ENCODE measurements around the gene PRRX1.

Gene PRRX1

GRCh38 chr1:170664828-170665612 lies 1.1 kb downstream of the PRRX1 start:
- peak; percentile 42 for DNase-seq

DNA sequence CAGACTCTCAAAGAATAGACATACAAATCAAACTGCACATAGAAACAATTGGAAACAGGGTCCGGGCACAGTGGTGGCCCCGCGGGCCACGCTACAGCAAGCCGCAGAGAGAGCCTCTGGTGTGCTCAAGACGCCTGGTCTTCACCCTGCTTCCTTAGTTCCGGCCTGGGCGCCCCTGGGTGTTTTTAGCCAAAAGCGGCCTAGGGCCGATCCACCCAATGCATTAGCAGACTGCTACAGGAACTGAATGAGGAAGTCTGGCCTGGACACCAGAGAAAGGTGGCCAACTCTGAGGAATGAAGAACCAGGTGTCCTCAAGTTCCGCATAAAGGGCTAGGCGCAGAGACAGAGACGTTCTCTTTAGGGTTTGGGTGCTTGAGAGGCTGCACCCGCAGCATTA lies 1.7 kb downstream of the PRRX1 start:
- peak; percentile 38 for DNase-seq

- DNase-seq: peak; percentile 57
These were observed 2.8 kb downstream of the PRRX1 start for GRCh38 chr1:170666541-170667254.

- peak; percentile 73 for DNase-seq
These were observed 4.5 kb downstream of the PRRX1 start for GRCh38 chr1:170668209-170669106.

DNA sequence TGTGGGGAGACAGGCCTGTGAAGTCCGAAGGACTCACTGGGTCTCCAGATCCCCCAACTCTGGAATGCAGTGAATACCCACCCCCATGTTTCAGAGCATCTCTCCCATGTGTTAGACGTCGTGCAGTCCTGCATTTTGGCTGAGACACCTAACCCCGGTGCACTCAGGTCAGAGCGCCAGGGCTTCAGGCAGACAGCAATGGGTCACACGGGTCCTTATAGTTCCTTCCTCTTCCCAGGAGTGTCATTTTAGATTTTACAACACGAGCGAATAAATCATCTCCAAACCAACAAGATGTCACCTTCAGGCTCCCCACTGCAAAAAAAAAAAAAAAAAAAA lies 5.1 kb downstream of the PRRX1 start:
- no peak for DNase-seq

DNA sequence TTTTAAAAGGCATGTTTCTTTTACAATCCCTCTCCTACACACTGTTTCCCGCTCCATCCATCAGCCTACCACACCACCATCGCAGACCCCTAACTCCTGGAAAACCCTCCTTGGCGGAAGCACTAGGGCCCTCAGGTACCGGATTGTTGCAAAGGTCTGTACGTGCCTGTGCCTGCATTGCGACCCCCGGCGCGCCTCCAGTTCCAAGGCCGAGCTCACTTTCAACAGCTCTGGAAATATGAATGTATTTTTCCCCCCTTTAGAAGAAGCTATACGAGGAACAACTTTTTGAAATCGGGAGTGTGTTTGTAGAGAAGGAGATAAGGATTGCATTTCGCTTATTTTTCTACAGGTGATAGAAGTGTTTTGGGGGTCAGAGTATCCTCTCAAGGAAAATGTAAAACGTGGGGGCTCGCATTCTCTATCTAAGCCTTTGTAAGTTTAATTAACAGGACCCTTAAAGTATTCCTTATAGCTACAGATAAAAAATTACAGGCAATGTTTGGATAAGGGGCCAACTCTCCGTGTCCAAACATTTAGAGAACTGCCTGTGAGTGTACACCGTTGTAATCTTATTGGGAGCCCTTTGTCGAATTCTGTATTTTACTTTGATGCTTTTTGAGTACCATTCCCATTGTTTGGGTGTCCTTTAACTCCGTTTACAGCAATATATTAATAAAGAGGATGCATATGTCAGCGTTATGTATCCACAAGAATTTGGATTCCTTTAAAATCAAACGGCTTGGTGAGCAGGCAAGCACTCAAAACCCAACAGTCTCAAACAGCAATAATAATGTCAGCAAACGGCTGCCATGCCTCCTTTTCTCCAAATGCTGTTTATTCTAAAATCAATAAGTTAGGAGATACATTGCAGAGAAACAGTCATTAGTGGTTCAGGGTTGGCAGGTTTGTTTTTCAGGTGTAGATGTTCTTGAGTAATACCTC lies 5.9 kb downstream of the PRRX1 start:
- DNase-seq: no peak

DNA sequence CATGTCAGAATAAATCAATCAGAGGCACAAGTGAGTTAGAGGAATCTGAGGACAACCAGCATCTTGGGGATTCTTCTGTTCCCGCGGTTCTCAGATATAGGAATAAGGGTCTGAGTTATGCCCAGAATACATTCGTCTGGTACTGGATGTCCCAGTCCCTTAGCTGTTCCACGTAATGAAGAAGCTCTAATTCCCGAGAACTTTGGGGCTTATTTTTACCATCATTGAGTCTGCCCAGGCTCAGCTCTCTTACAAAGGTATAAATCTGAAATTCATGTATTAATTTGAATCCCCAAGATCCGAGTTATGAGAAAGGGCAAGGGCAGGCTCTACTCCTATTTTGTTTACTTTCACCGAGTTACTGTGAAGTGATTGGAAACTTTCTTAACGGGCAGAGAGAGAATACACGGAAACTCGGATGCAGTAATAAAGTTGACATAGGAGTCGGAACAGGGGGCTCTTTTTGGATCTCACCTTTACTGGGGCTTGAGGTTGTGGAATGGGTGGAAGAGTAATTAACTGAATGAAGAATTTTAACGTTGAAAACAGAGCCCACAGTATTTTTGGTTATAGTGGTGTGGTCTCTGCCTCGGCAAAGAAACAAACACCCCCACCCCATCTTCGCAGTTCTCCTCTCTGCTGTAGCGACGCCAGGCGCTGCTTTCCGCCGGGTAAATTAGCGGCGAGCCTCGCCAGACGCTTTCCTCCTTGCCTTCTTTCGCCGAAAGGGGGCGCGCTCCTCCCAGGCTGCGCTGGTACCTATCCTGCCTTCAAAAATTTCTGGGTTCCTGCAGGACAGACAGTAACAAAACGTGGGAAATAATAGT lies 7.1 kb downstream of the PRRX1 start:
- DNase-seq: no peak

DNA sequence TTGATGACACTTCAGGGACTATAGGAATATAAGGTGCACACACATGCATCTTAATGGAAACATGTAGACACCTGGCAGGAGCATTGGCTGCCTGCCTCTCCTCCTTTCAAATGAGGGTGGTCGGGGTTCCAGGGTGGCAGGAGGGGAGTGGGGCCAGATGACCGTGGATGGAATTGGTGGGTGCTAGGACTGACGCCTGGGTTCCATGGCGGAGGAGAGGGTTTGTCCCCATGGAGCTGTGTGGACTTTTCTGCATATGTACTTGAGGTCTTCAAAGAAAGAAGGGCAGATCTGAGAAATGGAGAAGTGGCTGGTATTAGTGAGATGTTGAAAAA lies 7.7 kb downstream of the PRRX1 start:
- DNase-seq: no peak

- DNase-seq: peak; percentile 61
These were observed 8.4 kb downstream of the PRRX1 start for GRCh38 chr1:170672316-170672715.

DNA sequence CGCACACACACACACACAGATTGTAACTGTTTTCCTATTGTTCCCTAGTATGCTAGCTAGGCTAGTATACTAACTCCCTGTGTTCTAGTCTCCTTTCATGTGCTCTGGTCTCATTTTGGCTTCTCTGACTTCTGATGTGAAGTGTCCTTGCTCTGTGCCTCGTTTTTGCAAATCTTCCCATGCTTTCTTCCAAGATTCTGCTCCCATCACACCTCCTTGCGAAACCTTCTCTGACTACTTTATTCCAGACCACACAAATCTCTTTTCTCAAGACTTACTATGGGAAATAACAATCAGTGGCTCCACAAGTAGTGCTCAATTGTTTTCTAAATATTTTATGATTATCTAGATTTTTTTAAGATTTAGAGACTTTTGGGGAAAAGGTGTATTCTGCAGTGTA lies 10.3 kb downstream of the PRRX1 start:
- no peak for DNase-seq

- no peak for DNase-seq
These were observed 11.1 kb downstream of the PRRX1 start for GRCh38 chr1:170674986-170675385.

- DNase-seq: no peak
These were observed 11.9 kb downstream of the PRRX1 start for GRCh38 chr1:170675865-170676264.

- DNase-seq: no peak
These were observed 12.7 kb downstream of the PRRX1 start for GRCh38 chr1:170676628-170677027.

DNA sequence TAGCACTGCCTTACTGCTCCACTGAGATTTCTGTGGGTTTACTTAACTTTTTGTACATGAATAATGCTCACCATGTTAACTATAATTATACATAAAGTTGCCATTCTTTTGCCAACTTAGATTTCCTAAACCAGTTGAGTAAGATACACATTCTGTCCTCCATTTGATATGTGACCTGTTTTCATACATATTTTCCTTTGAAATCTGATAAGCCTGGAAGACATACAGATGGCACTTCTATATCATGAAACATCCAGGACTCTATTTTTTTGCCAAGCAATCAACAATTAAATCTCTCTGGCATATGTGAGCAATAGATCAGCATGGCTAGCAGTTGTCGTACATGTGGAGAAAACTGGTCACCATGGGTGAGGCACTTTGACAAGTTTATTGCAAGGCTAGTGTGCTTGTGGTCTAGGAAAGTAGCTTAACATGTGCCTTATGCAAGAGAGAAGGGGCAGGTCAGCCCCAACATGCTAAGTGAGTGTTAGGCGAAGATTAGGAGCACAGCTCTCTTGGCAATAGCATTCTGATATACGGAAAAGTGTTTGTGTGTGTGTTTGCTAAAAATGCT lies 14.2 kb downstream of the PRRX1 start:
- DNase-seq: peak; percentile 32

DNA sequence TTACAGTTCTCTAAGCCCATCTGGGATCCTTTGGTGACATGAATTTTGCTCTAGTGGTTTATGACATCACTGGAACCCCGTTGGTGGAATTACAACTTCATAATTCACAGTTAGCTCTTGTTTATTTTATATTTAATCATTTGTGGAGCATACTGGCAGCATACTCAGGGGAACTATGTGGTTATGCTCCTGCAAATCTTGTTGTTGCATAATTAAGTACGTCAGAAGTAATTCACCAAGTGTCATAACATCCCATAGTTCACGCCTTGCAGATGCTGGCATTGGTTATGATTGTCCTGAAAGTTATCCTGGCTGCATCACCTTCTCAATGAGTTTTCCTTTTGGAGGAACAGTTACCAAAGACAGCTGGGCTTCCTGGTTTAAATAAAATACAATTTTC lies 16.5 kb downstream of the PRRX1 start:
- DNase-seq: no peak

- DNase-seq: no peak
These were observed 18.2 kb downstream of the PRRX1 start for GRCh38 chr1:170682169-170682568.

DNA sequence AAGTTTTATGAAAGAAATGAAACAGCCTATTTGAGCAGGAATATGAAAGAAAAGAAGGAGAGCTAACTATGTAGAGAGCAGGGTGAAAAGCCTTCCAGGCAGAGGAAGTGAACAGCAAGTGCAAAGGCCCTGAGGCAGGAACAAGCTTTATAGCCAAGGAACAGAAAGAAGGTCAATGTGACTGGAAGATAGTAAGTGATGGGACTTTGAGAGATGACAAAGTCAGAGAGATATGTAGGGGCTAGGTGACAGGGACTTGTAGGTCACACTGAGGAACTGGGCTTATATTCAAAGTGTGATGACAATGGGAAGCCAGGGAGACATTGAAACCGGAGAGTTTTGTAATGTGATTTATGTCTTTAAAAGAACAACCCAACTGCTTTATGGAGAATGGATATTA lies 18.9 kb downstream of the PRRX1 start:
- DNase-seq: no peak

DNA sequence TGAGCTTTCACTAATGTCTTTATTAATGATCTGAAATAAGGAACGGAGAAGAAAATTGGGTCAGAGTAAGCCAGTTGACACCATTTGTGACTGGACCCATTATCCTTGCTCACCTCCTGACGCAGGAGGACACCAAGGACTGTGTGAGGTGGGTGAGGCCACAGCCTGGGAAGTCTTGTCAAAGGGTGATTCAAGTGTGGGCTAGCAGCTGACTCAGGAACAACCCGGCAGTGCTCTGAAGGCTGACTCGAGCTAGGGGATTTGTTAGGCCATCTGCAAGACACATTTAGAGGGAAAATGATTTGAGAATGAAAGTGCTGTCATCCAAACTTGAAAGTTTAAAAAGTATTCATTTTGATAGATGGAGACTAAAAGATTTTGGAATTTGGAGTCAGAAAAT lies 21.2 kb downstream of the PRRX1 start:
- no peak for DNase-seq

DNA sequence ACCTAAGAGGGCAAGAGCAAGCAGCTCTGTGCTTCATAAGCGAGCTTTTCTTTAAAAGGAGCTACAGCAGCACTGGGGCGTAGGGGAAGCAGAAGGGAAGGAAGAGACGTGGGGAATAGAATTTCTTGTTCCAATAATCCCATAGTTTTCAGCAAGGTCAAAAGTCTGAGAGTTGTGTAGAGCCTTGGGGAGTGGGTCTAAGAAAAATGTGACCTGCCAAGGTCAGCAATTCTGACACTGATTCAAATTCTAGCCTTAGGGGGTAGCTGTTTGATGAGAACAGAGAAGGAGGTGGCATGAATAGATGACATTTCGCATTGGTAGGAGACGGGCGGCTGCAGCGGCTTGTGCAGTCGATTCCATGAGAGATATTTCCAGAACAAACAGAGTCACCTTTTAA lies 22.4 kb downstream of the PRRX1 start:
- DNase-seq: no peak

GRCh38 chr1:170687621-170688020 lies 23.7 kb downstream of the PRRX1 start:
- no peak for DNase-seq

- DNase-seq: no peak
These were observed 27.3 kb downstream of the PRRX1 start for GRCh38 chr1:170691258-170691657.
